HepG2 (cell line): ENCODE data around the gene RAD23A. TPM values are rescaled to one million over a fixed set of nuclear protein-coding genes. Genes with fewer than 3 reads are reported as not detected.

Source experiments
- EHMT2 ChIP-seq: fragments of 200-600 bp; sonication (generic); IDR thresholded peaks from 2 replicates; pipeline ENCODE4 v1.7.0; 2017; ENCODE audit warnings: antibody characterized with exemption, low read depth, low read length, borderline replicate concordance
- HMGXB4 ChIP-seq, 2 experiments: sonication (generic) in 1 of 2; formaldehyde crosslinking in 1 of 2; IDR thresholded peaks; 2 replicates each; pipeline versions ENCODE4 v1.4.0 to v1.6.1; 2018 to 2020; ENCODE audit warnings: missing genetic modification reagents in 2 of 2, borderline replicate concordance in 1 of 2, low read depth in 1 of 2, mild to moderate bottlenecking in 1 of 2, missing biosample characterization in 1 of 2
- JUND ChIP-seq: sonication (generic); formaldehyde crosslinking; IDR thresholded peaks from 2 replicates; pipeline ENCODE4 v1.8.0; 2022; ENCODE audit warnings: mild to moderate bottlenecking, missing genetic modification reagents
- KDM5B ChIP-seq: sonication (generic); formaldehyde crosslinking; IDR thresholded peaks from 2 replicates; pipeline ENCODE4 v1.4.0; 2020; ENCODE audit warnings: missing genetic modification reagents, mild to moderate bottlenecking, borderline replicate concordance
- TARDBP ChIP-seq: sonication (generic); formaldehyde crosslinking; IDR thresholded peaks from 2 replicates; pipeline ENCODE4 v1.8.0; 2022; ENCODE audit warnings: mild to moderate bottlenecking, missing genetic modification reagents
- WIZ ChIP-seq: sonication (generic); formaldehyde crosslinking; IDR thresholded peaks from 2 replicates; pipeline ENCODE4 v1.5.1; 2020; ENCODE audit warnings: mild to moderate bottlenecking, missing genetic modification reagents
- ZBTB1 ChIP-seq: sonication (generic); formaldehyde crosslinking; IDR thresholded peaks from 2 replicates; pipeline ENCODE4 v1.4.0; 2020; ENCODE audit warnings: missing genetic modification reagents, borderline replicate concordance
- ZBTB3 ChIP-seq: sonication (generic); formaldehyde crosslinking; IDR thresholded peaks from 2 replicates; pipeline ENCODE4 v1.4.0; 2020; ENCODE audit warnings: low read depth, mild to moderate bottlenecking, moderate library complexity, missing genetic modification reagents, borderline replicate concordance
- ZFP36L1 ChIP-seq: sonication (generic); formaldehyde crosslinking; IDR thresholded peaks from 2 replicates; pipeline ENCODE4 v1.8.0; 2022; ENCODE audit warnings: mild to moderate bottlenecking, missing genetic modification reagents, moderate library complexity
- ZNF296 ChIP-seq: sonication (generic); formaldehyde crosslinking; conservative IDR thresholded peaks from 2 replicates; pipeline ENCODE4 v1.5.0; 2020; ENCODE audit warnings: mild to moderate bottlenecking, missing genetic modification reagents
- ZNF788 ChIP-seq: sonication (generic); formaldehyde crosslinking; IDR thresholded peaks from 2 replicates; pipeline ENCODE4 v1.5.0; 2020; ENCODE audit warnings: mild to moderate bottlenecking, missing genetic modification reagents, borderline replicate concordance
- polyA plus RNA-seq, 8 experiments: library from polyadenylated mRNA; depleted of rRNA in 3 of 8; stranded (reverse) in 7 of 8; unstranded in 1 of 8; fragments of >200 nt; fragmentation: Illumina TruSeq in 4 of 8; extraction: Trizol in 4 of 8; gene quantifications; 2 replicates each; pipeline versions ENCODE4 v1.2.1 to v1.2.3, GENCODE V29; 2011 to 2016; ENCODE audit warnings: low read depth in 4 of 8, missing spikeins in 1 of 8, mixed read lengths in 1 of 8; ENCODE audit not compliant: insufficient read depth in 1 of 8
- total RNA-seq, 5 experiments: library from RNA; depleted of rRNA; stranded (reverse); fragments of >200 nt; fragmentation: Illumina TruSeq; extraction: Trizol; gene quantifications; 2 replicates each; pipeline ENCODE4 v1.2.3, GENCODE V29; 2016; ENCODE audit warnings: low read depth in 1 of 5
- TF ChIP-seq, protein P1 (sequence below): sonication (generic); formaldehyde crosslinking; IDR thresholded peaks from 2 replicates; pipeline ENCODE4 v1.9.0; 2021; ENCODE audit warnings: missing genetic modification reagents, borderline replicate concordance
- TF ChIP-seq, protein P2 (sequence below): sonication (generic); formaldehyde crosslinking; IDR thresholded peaks from 2 replicates; pipeline ENCODE4 v1.4.0; 2020; ENCODE audit warnings: mild to moderate bottlenecking, missing genetic modification reagents
- TF ChIP-seq, protein P3 (sequence below): sonication (generic); formaldehyde crosslinking; IDR thresholded peaks from 2 replicates; pipeline ENCODE4 v1.8.1; 2023; ENCODE audit warnings: mild to moderate bottlenecking, inconsistent platforms, moderate library complexity, missing genetic modification reagents, borderline replicate concordance
- TF ChIP-seq, protein P4 (sequence below): sonication (generic); formaldehyde crosslinking; conservative IDR thresholded peaks from 2 replicates; pipeline ENCODE4 v1.8.0; 2022; ENCODE audit warnings: mild to moderate bottlenecking, moderate library complexity, missing genetic modification reagents

RAD23A gene
- total and polyA plus RNA-seq, 2 of the 13 experiments (the other 11 are each of a cell fraction or from before 2014, with no cell fraction given), result 42.5 to 54.2 TPM

DNA sequence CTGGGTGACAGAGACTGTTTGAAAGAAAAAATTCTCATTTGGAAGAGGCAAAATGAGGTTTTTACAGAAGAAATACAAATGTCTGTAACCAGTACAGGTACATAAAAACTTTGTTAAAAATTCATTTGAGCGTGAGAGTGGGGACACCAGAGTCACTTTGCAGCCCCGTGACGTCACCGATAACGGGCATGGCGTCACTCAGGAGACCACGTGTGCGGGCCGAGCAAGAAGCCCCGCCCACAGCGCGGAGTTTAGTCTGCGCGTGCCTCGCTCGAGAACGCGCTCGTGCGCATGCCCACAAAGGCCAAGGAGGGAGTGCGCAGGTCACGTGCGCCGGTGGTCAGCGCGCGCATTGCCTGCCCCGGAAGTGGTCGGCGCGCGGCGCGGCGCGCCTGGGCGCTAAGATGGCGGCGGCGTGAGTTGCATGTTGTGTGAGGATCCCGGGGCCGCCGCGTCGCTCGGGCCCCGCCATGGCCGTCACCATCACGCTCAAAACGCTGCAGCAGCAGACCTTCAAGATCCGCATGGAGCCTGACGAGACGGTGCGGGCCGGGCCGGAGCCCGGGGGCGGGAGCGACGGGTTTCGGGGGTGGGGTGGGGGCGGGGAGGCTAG lies at the start of gene RAD23A (continued):
- TF ChIP-seq, protein P1, sequence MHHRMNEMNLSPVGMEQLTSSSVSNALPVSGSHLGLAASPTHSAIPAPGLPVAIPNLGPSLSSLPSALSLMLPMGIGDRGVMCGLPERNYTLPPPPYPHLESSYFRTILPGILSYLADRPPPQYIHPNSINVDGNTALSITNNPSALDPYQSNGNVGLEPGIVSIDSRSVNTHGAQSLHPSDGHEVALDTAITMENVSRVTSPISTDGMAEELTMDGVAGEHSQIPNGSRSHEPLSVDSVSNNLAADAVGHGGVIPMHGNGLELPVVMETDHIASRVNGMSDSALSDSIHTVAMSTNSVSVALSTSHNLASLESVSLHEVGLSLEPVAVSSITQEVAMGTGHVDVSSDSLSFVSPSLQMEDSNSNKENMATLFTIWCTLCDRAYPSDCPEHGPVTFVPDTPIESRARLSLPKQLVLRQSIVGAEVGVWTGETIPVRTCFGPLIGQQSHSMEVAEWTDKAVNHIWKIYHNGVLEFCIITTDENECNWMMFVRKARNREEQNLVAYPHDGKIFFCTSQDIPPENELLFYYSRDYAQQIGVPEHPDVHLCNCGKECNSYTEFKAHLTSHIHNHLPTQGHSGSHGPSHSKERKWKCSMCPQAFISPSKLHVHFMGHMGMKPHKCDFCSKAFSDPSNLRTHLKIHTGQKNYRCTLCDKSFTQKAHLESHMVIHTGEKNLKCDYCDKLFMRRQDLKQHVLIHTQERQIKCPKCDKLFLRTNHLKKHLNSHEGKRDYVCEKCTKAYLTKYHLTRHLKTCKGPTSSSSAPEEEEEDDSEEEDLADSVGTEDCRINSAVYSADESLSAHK (CRISPR knock-in tag), result no peak
- TF ChIP-seq, protein P2, sequence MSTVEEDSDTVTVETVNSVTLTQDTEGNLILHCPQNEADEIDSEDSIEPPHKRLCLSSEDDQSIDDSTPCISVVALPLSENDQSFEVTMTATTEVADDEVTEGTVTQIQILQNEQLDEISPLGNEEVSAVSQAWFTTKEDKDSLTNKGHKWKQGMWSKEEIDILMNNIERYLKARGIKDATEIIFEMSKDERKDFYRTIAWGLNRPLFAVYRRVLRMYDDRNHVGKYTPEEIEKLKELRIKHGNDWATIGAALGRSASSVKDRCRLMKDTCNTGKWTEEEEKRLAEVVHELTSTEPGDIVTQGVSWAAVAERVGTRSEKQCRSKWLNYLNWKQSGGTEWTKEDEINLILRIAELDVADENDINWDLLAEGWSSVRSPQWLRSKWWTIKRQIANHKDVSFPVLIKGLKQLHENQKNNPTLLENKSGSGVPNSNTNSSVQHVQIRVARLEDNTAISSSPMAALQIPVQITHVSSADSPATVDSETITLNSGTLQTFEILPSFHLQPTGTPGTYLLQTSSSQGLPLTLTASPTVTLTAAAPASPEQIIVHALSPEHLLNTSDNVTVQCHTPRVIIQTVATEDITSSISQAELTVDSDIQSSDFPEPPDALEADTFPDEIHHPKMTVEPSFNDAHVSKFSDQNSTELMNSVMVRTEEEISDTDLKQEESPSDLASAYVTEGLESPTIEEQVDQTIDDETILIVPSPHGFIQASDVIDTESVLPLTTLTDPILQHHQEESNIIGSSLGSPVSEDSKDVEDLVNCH (CRISPR knock-in tag), result no peak
- TF ChIP-seq, protein P3, sequence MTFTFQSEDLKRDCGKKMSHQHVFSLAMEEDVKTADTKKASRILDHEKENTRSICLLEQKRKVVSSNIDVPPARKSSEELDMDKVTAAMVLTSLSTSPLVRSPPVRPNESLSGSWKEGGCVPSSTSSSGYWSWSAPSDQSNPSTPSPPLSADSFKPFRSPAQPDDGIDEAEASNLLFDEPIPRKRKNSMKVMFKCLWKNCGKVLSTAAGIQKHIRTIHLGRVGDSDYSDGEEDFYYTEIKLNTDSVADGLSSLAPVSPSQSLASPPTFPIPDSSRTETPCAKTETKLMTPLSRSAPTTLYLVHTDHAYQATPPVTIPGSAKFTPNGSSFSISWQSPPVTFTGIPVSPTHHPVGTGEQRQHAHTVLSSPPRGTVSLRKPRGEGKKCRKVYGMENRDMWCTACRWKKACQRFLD (CRISPR knock-in tag), result 0 out of 2 replicates have a peak, but pooled peaks have one; percentile 19
- peak; percentile 30; the same call in 1 of the 2 replicates for TF ChIP-seq ZBTB3 (CRISPR knock-in tag)
- no peak for TF ChIP-seq ZBTB1 (CRISPR knock-in tag)
- peak; percentile 65; the same call in 1 of the 2 replicates for TF ChIP-seq JUND (CRISPR knock-in tag)
- TF ChIP-seq WIZ (CRISPR knock-in tag), result no peak
- no peak; the same call in 1 of the 2 replicates for TF ChIP-seq TARDBP (CRISPR knock-in tag)
- TF ChIP-seq ZNF296, result no peak; the same call in 1 of the 2 replicates
- 0 out of 2 replicates have a peak, but pooled peaks have one; percentile 17 for TF ChIP-seq KDM5B
- TF ChIP-seq ZFP36L1, result no peak; the same call in 1 of the 2 replicates
- TF ChIP-seq HMGXB4 (CRISPR knock-in tag; IDR thresholded peaks at IDR 0.05; ENCODE audit: borderline replicate concordance in 1 of 2, low read depth in 1 of 2), result peak; percentile 67 to 75; a peak in 3 of 4 replicates
- TF ChIP-seq, protein P4, sequence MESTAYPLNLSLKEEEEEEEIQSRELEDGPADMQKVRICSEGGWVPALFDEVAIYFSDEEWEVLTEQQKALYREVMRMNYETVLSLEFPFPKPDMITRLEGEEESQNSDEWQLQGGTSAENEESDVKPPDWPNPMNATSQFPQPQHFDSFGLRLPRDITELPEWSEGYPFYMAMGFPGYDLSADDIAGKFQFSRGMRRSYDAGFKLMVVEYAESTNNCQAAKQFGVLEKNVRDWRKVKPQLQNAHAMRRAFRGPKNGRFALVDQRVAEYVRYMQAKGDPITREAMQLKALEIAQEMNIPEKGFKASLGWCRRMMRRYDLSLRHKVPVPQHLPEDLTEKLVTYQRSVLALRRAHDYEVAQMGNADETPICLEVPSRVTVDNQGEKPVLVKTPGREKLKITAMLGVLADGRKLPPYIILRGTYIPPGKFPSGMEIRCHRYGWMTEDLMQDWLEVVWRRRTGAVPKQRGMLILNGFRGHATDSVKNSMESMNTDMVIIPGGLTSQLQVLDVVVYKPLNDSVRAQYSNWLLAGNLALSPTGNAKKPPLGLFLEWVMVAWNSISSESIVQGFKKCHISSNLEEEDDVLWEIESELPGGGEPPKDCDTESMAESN (CRISPR knock-in tag), result peak; percentile 95
- TF ChIP-seq EHMT2, result no peak
- peak; percentile 92; the same call in 1 of the 2 replicates for TF ChIP-seq ZNF788
